Activated CD4-positive, alpha-beta T cell treated with anti-CD3 and anti-CD28 coated beads, Interleukin-2, amount 10 ng/mL, durations not matched to agents 7 days and 5 days (primary cell): ENCODE measurements around the gene TENT5A. TPM values are rescaled to one million over a fixed set of nuclear protein-coding genes. Genes with fewer than 3 reads are reported as not detected.

ENCODE experiments used
- CTCF ChIA-PET: fragments of 350-600 bp; sonication (Branson Sonifier 250); formaldehyde crosslinking; loops from one replicate; lab custom pipeline; 2021; ENCODE audit warnings: antibody characterized with exemption; lab: Charles Lee
- POLR2A ChIA-PET: fragments of 350-600 bp; sonication (Branson Sonifier 250); formaldehyde crosslinking; loops from one replicate; lab custom pipeline; 2021; ENCODE audit warnings: antibody characterized with exemption; lab: Charles Lee
- DNase-seq: peaks from one replicate; pipeline ENCODE4 v3.0.0-alpha.2; 2020
- H3K27ac Mint-ChIP-seq: one replicate; pipeline ENCODE4 v1.8.0; 2021; ENCODE audit warnings: mild to moderate bottlenecking, moderate library complexity, mixed read lengths
- H3K27me3 Mint-ChIP-seq: one replicate; pipeline ENCODE4 v1.8.0; 2021; ENCODE audit warnings: mixed read lengths
- H3K36me3 Mint-ChIP-seq: one replicate; pipeline ENCODE4 v1.8.0; 2021; ENCODE audit warnings: low read depth, mixed read lengths
- H3K4me1 Mint-ChIP-seq: one replicate; pipeline ENCODE4 v1.8.0; 2021; ENCODE audit warnings: mixed read lengths
- H3K4me3 Mint-ChIP-seq: one replicate; pipeline ENCODE4 v1.8.0; 2021; ENCODE audit warnings: mild to moderate bottlenecking, moderate library complexity, mixed read lengths
- H3K9me3 Mint-ChIP-seq: one replicate; pipeline ENCODE4 v1.8.0; 2021; ENCODE audit warnings: mixed read lengths
- total RNA-seq, 2 experiments: library from RNA; stranded (reverse); gene quantifications; one replicate each; pipeline ENCODE4 v1.2.3, GENCODE V29; 2021

The TENT5A gene
- total RNA-seq, 2 experiments from 2014 or later, result 1.9 to 2.0 TPM

DNA sequence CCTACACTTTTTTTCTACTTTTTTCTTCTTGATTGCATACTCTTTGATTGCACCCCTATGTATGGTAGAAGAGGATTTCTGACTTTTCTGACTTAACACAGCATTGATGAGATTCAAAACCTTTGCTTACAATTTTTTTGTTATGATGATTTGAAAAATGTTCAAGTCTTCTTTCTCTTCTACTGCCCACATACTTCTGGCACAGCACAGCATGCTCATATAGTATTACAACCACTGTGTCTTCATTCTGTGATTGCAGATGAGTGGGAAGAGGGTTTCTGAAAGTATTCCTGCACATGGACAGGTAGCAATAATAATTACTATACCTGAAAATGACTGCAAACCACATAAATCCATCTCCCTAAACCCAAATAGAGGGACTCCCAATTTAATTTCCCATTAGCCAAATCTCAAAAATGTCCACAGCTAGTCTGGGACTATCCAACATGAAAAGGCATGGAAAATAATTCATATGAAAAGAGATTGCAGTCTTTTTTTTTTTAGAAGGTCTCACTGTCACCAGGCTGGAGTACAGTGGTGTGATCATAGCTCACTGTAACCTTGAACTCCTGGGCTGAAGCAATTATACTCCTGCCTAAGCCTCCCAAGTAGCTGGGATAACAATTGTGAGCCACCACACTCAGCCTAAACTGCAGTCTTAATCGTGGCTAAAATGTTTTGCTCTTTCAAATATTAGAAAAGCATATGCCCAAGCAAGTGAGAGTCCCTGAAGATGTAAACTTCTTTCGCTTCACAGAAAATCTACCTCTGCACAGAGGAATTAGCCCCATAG lies 15.9 kb upstream of the TENT5A start:
- no peak for DNase-seq
- Mint-ChIP-seq H3K4me1 (peaks cover 2% of the 10 kb centered on the region), H3K9me3 (no peaks in the 10 kb centered on the region), H3K4me3 (no peak overlapping the region), H3K27me3 (peaks cover 8% of the 10 kb centered on the region), H3K27ac (no peak overlapping the region), H3K36me3 (no peaks in the 10 kb centered on the region)
- ChIA-PET CTCF (no interaction called here), POLR2A (interaction anchor here (0.7 kb wide), 1 partner anchor 181 kb away, joined by 3 read pairs; no protein-coding TSS in a partner anchor)

DNA sequence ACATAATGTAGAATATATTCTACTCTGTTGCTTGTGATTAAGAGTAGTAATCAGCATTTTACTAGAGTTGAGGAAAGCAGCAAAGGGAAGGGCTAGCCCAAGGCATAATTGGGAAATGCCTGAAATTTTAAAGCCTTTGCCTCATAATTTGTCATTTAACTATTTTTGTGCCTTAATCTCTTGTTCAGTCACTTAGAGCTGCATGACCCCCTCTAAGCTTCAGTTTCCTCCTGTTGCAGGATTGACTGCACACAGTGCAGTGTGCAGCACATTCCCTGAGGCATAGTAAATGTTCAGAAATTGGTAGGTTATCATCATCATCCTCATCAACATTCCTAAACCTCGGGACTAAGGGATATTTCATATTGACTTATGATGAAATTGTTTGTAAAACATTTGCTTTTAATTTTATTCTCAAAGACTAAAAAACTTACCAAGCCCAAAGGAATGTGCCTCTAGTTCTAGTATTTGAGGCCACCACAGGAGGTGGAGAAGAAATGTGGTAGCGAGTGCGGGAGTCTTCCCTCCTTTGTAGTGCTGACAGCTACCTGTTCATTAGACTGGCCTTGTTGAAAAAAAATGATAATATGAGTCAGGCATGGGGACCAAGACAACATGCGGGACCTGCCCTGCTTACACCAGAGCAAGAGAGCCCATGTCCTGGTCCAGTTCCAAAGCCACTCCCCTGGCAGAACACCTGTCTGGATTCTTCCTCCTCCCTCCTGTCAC lies 14.8 kb upstream of the TENT5A start:
- no peak overlapping the region for H3K27ac Mint-ChIP-seq
- no peaks in the 10 kb centered on the region for H3K36me3 Mint-ChIP-seq
- H3K4me1 Mint-ChIP-seq, result no peaks in the 10 kb centered on the region
- ChIA-PET POLR2A (no interaction called here), CTCF (no interaction called here)
- no peak for DNase-seq
- H3K4me3 Mint-ChIP-seq, result no peak overlapping the region
- H3K27me3 Mint-ChIP-seq, result peaks cover 8% of the 10 kb centered on the region
- H3K9me3 Mint-ChIP-seq, result no peaks in the 10 kb centered on the region

DNA sequence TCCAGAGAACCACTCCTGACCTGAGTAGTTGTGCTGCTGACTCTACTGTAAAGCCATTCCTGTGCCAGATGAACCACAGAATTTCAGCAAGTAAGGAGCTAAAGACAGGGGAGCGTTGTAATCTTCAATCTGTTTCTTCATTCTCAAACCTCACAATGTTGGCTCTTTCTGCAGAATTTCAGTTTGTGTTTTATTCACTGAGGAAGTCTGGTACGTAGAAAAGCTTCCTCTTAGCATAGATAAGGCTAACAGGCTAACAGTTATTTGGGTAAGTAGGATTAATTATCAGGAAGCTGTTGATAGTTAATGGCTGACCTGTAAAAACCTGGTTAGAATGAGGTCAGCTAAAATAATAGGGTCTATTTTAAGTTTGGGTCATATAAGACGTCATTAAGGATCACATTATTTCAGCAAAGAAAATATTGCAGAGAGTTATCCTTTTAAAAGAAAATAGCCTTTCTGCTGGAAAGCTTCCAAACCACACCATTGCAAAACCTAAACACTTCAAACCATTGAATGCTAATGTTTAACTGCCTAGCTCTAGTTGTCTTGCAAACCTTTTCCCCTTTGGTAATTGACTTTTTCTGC lies 14.1 kb upstream of the TENT5A start:
- Mint-ChIP-seq H3K27me3 (peaks cover 8% of the 10 kb centered on the region), H3K27ac (no peak overlapping the region), H3K4me1 (no peaks in the 10 kb centered on the region), H3K9me3 (no peaks in the 10 kb centered on the region), H3K4me3 (no peak overlapping the region), H3K36me3 (no peaks in the 10 kb centered on the region)
- CTCF ChIA-PET, result no interaction called here
- no peak for DNase-seq
- POLR2A ChIA-PET, result no interaction called here

DNA sequence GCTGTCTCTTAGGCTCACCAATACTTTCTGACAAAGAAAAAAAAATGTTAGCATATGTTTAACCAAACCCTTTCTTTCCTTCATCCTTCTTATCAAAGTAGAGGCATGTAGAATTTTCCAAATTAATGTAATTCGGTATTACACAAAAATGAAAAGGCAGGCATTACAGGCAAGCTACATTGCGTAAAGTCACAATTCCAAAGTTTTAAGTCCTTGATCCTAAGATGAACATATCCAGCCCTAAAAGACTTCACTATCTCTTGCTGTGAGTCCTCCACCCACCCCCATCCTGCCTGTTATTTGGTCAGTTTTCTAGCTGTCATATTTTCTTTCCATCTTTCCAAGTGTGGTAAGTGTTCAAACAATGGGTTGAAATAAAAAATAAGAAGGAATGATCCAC lies 12.1 kb upstream of the TENT5A start:
- Mint-ChIP-seq H3K36me3 (no peaks in the 10 kb centered on the region), H3K9me3 (no peaks in the 10 kb centered on the region), H3K4me1 (no peaks in the 10 kb centered on the region), H3K4me3 (no peak overlapping the region), H3K27me3 (peaks cover 8% of the 10 kb centered on the region), H3K27ac (no peak overlapping the region)
- ChIA-PET POLR2A (no interaction called here), CTCF (no interaction called here)
- no peak for DNase-seq

DNA sequence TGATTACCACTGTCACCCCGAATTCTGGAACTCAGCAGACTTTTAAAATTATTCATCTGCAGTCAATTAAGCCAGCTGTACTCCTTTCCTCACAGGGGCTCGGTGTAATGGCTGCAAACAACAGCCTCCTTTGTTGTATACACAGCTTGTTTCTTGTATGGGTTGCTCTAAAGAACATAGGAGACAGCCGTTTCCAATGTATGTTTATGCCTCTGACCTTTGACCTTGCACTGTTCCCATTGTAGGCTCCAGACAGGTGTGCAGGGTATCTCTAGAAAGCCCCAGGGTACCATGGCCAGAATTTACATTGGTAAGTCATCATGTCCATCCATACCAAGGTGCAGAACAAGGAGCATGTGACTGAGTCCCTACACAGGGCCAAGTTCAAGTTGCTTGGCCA lies 11.5 kb upstream of the TENT5A start:
- no peaks in the 10 kb centered on the region for H3K4me1 Mint-ChIP-seq

DNA sequence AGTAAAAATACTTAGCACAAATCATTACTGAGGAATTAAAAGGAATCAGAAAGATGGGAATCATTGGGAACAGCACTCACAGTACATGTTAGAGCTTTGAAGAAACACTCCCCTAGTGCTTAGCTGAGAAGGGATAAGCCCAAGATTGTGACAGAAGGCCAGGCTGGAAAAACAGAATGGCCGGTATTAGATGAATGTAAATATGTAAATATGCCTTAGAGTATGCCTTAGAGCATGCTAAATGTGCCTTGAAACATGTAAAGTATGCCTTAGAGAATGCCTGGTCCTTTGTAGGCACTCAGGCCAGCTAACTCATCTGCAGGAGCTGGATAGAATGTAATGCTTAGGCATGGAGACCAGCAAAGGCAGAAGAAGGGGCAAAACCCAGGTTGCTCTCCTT lies 10.6 kb upstream of the TENT5A start:
- Mint-ChIP-seq H3K9me3 (no peaks in the 10 kb centered on the region), H3K4me1 (no peaks in the 10 kb centered on the region), H3K27me3 (peaks cover 11% of the 10 kb centered on the region), H3K4me3 (no peak overlapping the region), H3K36me3 (no peaks in the 10 kb centered on the region), H3K27ac (no peak overlapping the region)
- no peak for DNase-seq
- CTCF ChIA-PET, result interaction anchor here (1.0 kb wide), 1 partner anchor 9 kb away, joined by 3 read pairs; no protein-coding TSS in a partner anchor
- POLR2A ChIA-PET, result no interaction called here

More for the DNA sequence above, 11.5 kb upstream of the TENT5A start:
- H3K27ac Mint-ChIP-seq, result no peak overlapping the region
- no peak overlapping the region for H3K4me3 Mint-ChIP-seq
- ChIA-PET POLR2A (no interaction called here), CTCF (no interaction called here)
- no peak for DNase-seq
- no peaks in the 10 kb centered on the region for H3K9me3 Mint-ChIP-seq
- H3K27me3 Mint-ChIP-seq, result peaks cover 8% of the 10 kb centered on the region
- no peaks in the 10 kb centered on the region for H3K36me3 Mint-ChIP-seq

DNA sequence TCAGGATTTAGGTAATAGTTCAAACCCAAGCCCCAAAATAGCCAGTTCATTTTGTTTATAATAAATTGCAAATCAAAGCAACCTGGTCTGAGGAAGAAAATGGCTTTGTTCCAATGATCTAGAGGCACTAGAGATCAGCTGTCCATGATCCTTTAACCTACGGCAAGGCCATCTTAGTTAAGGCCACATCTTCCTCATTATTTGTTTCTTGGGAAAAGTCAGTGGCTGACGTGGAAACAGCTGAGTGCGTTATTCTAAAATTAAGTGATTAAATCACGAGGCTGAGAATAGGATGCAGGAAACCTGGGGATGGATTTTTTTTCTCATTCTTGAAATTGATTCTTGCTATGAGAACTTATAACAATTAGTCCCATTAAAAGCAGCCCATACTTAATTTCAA lies 10.1 kb upstream of the TENT5A start:
- no peak for DNase-seq
- Mint-ChIP-seq H3K4me3 (no peak overlapping the region), H3K27me3 (peaks cover 11% of the 10 kb centered on the region), H3K9me3 (no peaks in the 10 kb centered on the region), H3K36me3 (no peaks in the 10 kb centered on the region), H3K4me1 (no peaks in the 10 kb centered on the region), H3K27ac (no peak overlapping the region)
- POLR2A ChIA-PET, result no interaction called here
- CTCF ChIA-PET, result interaction anchor here (1.0 kb wide), 1 partner anchor 9 kb away, joined by 3 read pairs; no protein-coding TSS in a partner anchor

DNA sequence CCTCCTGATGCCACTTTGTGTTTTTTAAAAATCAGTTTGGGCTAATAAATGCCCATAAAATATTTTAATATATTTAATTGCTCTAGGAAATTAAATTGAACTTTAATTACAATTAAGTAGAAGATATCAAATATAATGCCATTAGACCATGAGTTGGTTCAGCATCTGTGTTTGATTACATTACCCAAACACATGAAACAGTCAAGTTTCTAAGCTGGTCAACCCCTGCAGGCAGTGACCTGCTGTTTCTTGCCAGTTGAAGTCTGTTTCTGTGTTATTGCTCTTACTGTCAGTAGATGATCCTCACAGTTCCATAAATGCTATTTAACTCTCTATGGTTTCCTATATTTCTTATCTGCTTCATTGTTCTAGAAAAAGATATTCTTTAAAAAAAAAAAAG lies 9.7 kb upstream of the TENT5A start:
- H3K4me1 Mint-ChIP-seq, result no peaks in the 10 kb centered on the region
- ChIA-PET POLR2A (no interaction called here), CTCF (no interaction called here)
- DNase-seq, result no peak
- H3K36me3 Mint-ChIP-seq, result no peaks in the 10 kb centered on the region
- H3K4me3 Mint-ChIP-seq, result no peak overlapping the region
- H3K27ac Mint-ChIP-seq, result no peak overlapping the region
- H3K9me3 Mint-ChIP-seq, result no peaks in the 10 kb centered on the region
- H3K27me3 Mint-ChIP-seq, result peaks cover 11% of the 10 kb centered on the region

DNA sequence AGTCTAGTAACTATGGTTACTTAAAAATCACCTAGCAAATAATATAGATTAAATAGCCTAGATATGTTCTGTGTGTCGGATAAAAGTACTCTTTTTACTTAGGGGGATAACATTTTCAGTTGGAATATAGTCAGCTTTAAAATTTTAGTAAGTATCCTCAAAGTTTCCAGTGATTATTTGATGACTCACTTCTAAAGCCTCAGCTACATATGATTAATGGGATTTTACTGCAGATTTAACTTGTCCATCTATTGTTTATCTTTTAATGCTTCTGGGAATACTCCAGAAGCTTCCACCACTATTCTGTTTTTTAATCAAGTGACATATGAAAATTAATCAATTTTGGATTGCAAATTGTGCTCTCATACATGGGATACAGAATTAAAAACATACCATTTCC lies 8.7 kb upstream of the TENT5A start:
- CTCF ChIA-PET, result no interaction called here
- POLR2A ChIA-PET, result no interaction called here
- no peak overlapping the region for H3K4me3 Mint-ChIP-seq
- peaks cover 9% of the 10 kb centered on the region for H3K27me3 Mint-ChIP-seq
- no peaks in the 10 kb centered on the region for H3K4me1 Mint-ChIP-seq
- no peak overlapping the region for H3K27ac Mint-ChIP-seq
- H3K9me3 Mint-ChIP-seq, result no peaks in the 10 kb centered on the region
- no peak for DNase-seq
- H3K36me3 Mint-ChIP-seq, result no peaks in the 10 kb centered on the region

DNA sequence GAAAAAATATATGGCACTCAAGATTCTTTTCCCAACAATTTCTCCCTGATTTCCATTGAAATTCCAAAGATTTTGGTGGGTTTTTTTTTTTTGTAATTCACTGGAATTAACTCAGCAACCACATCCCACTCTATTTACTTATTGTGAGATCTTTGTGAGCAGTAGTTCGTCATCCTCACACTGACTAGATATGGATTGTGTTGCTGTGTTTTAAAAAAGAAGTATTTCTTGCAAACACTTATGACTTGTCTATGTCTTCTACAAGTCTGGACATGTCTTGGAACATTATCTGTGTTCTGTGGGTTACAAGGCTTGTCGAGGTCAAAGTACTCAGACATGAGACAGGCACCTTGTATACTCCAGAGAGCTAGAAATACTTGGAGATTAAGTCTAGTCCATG lies 7.3 kb upstream of the TENT5A start:
- H3K9me3 Mint-ChIP-seq, result no peaks in the 10 kb centered on the region
- no peaks in the 10 kb centered on the region for H3K36me3 Mint-ChIP-seq
- ChIA-PET CTCF (no interaction called here), POLR2A (no interaction called here)
- H3K4me1 Mint-ChIP-seq, result no peaks in the 10 kb centered on the region
- peaks cover 4% of the 10 kb centered on the region for H3K27me3 Mint-ChIP-seq
- DNase-seq, result no peak
- no peak overlapping the region for H3K4me3 Mint-ChIP-seq
- H3K27ac Mint-ChIP-seq, result no peak overlapping the region

DNA sequence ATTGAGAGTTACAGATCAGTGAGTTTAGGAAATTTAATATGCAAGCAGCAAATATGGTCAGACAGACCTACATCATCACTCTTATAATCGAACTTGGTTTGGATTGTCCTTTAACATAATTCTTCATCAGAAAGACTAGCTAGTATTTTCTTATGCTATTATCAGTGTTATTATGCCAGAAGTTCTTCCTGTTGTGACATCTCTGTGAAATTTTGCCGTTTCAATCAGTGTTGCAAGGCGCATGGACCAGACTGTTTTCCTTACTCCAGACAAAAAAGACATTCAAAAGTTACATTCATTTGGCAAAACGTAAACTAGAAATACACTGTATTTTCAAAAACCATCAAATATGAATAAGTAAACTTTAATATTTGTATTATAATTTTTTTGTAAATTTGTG lies 5.7 kb upstream of the TENT5A start:
- H3K27me3 Mint-ChIP-seq, result peaks cover 7% of the 10 kb centered on the region
- H3K4me1 Mint-ChIP-seq, result no peaks in the 10 kb centered on the region
- H3K9me3 Mint-ChIP-seq, result no peaks in the 10 kb centered on the region
- no peak overlapping the region for H3K4me3 Mint-ChIP-seq
- ChIA-PET CTCF (no interaction called here), POLR2A (no interaction called here)
- no peaks in the 10 kb centered on the region for H3K36me3 Mint-ChIP-seq
- DNase-seq, result no peak
- H3K27ac Mint-ChIP-seq, result no peak overlapping the region

DNA sequence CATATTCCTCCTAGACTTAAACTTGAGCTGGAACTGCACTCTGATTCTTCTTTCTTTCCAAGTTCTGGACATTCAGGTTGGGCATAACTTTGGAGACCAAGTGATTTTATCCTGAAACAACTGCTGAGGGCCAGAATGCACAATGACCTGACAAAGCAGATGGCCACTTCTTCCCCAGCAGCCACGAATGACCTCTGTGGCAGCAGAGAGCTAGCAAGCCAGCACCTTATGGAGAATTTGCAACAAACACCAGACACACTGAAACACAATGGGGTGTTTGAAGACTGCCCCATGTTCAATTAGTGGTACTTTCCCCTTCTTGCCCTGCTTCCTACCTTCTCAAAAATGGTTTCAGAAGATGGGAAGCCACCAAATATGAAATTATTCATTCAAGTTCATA lies 4.2 kb upstream of the TENT5A start:
- H3K27me3 Mint-ChIP-seq, result peaks cover 8% of the 10 kb centered on the region

DNA sequence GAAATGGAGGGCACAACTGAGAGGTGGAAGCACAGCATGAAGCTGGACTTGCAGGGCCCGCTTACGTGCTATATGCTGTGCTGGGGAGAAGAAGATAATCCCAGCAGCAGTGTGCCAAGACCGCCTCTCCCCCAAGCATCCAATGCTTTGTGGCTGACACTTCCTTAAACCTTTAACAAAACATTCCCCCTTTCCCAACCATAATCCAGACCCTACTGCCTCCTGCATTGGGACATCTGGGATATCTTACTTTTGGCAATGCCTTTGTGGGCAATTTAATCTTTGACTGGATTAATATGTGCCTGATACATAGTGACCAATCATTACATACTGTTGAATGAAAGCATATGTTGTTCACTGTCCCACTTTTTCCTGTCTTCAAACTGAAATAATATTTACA lies 3.1 kb upstream of the TENT5A start:
- ChIA-PET CTCF (interaction anchor here (1.0 kb wide), 1 partner anchor 22 kb away, joined by 3 read pairs; no protein-coding TSS in a partner anchor), POLR2A (no interaction called here)
- Mint-ChIP-seq H3K27me3 (peaks cover 20% of the 10 kb centered on the region), H3K9me3 (no peaks in the 10 kb centered on the region), H3K4me3 (no peak overlapping the region), H3K36me3 (peaks cover 7% of the 10 kb centered on the region), H3K27ac (no peak overlapping the region), H3K4me1 (peaks cover 20% of the 10 kb centered on the region)
- no peak for DNase-seq

More for the DNA sequence above, 4.2 kb upstream of the TENT5A start:
- no peaks in the 10 kb centered on the region for H3K9me3 Mint-ChIP-seq
- no peak overlapping the region for H3K27ac Mint-ChIP-seq
- ChIA-PET POLR2A (no interaction called here), CTCF (interaction anchor here (0.5 to 0.6 kb wide), 2 partner anchors 243 to 1709 kb away, joined by 3 to 4 read pairs; no protein-coding TSS in a partner anchor)
- no peaks in the 10 kb centered on the region for H3K36me3 Mint-ChIP-seq
- no peak for DNase-seq
- no peak overlapping the region for H3K4me3 Mint-ChIP-seq
- H3K4me1 Mint-ChIP-seq, result peaks cover 9% of the 10 kb centered on the region
